NCI-H460 (cell line): ENCODE results near the gene EBF3. TPM values are rescaled to one million over a fixed set of nuclear protein-coding genes. Genes with fewer than 3 reads are reported as not detected.

ENCODE experiments used
- DNase-seq: peaks from one replicate; pipeline ENCODE4 v3.0.0-alpha.2; 2016; ENCODE audit warnings: low read depth; ENCODE audit errors: extremely low read depth
- total RNA-seq: library from RNA; depleted of rRNA; stranded (reverse); fragments of >200 nt; shearing (Covaris generic); gene quantifications from 2 replicates; pipeline ENCODE4 v1.2.3, GENCODE V29; 2014

Gene EBF3
- total RNA-seq, 1 experiment from 2014 or later, result not detected

- no peak for DNase-seq
Observed at GRCh38 chr10:129946859-129947258, 17.2 kb downstream of the EBF3 start.

GRCh38 chr10:129945941-129946760 is 17.9 kb downstream of the EBF3 start:
- DNase-seq, result no peak

DNA sequence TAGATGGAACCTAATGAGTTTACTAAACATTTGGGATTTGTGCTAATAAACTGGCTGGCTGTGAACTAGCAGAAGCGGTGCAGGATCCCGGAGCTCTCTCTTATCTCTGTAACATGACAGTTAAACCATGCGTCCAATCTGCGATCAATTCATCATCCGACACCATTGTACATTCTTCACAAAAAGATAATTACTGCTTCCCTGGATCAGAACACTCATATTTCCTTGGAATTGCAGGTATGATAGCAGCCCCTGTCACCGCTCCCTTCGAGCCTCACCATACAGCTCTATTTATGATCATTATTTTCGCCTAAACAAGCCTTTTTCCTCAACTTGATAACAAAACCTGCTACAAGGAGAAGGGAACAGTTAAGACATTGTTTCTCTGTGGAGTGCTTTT is 18.5 kb downstream of the EBF3 start:
- DNase-seq, result no peak

- DNase-seq, result no peak
Observed at GRCh38 chr10:129945064-129945463, 19.0 kb downstream of the EBF3 start.

- DNase-seq, result no peak
Observed at GRCh38 chr10:129944456-129944855, 19.6 kb downstream of the EBF3 start.

GRCh38 chr10:129942936-129943715 is 20.9 kb downstream of the EBF3 start:
- no peak for DNase-seq

GRCh38 chr10:129942391-129942790 is 21.7 kb downstream of the EBF3 start:
- DNase-seq, result no peak

DNA sequence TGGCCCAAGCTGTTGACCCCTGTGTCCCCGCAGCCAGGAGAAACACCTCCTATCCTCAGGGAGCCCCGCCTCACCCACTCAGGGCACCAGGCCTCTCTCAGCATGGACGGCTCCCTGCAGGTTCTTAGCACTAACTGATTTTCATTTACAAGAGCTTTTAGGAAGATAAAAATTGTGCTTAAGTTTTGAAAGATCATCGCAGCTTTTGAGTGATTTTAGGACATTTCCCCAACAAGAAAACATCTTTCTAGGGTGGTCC is 22.1 kb downstream of the EBF3 start:
- no peak for DNase-seq

GRCh38 chr10:129941199-129942018 is 22.7 kb downstream of the EBF3 start:
- DNase-seq, result no peak

DNA sequence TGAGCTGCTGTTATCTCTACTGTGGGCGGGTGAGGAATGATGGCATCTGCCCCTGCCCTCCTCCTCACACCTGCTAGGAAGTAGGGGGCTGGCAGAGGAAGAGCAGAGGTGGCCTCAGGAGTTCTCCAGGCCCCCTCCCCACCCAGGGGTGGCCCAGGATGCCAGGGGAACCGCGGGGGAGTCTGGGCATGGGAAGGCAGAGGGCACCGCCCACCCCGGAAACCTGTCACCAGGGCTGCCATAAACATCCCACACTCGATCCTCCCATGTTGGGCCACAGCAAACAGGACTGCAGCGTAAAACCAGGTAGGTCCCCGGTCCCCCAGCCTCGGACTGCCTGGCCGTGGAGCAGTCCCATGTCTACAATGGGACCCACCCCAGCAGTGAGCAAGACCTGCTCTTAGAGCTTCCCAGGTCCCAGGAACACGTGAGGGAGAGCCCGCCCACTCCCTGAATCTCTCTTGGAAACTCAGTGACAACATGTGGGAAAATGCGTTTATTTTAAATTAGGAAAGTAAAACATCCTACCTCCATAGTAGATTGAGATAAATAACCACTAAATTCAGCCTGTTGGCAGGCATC is 23.4 kb downstream of the EBF3 start:
- no peak for DNase-seq

- no peak for DNase-seq
Observed at GRCh38 chr10:129939416-129940275, 24.4 kb downstream of the EBF3 start.

DNA sequence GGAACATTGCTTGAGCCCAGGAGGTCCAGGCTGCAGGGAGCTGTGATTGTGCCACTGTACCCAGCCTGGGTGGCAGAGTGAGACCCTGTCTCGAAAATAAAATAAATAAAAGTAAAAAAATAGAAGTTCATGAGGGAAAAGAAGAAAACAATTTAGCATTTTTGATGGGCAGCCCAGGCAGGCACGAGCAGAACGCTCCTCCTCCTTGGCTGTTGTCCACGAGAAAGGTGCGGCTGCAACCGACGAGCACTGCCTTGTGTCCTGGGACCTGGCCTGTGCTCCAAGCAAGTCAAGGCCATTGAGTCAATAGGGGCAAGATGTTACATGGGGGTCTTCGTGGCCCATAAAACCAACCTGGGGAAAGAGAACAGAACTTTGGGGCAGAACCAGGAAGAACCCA is 25.6 kb downstream of the EBF3 start:
- DNase-seq, result no peak

- DNase-seq, result no peak
Observed at GRCh38 chr10:129937351-129937751, 26.7 kb downstream of the EBF3 start.

- DNase-seq, result no peak
Observed at GRCh38 chr10:129936923-129937300, 27.2 kb downstream of the EBF3 start.

GRCh38 chr10:129936266-129936922 is 27.7 kb downstream of the EBF3 start:
- no peak for DNase-seq

DNA sequence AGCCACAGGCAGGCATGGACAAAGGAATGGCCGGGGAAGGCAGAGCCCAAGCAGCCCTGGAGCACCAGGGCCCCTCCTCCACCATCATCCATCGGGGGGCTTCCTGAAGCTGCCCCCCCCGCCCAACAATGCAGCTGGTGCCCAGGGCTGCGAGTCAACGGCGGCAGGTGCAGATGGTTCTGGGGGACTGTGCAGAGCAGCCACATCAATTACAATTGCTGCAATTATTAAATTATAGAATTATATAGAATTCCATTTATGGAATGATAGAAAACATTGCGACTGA is 28.3 kb downstream of the EBF3 start:
- DNase-seq, result no peak

- no peak for DNase-seq
Observed at GRCh38 chr10:129935102-129935866, 28.8 kb downstream of the EBF3 start.

GRCh38 chr10:129934196-129934925 is 29.7 kb downstream of the EBF3 start:
- DNase-seq, result no peak
